ENCODE measurements around the gene IGFBP7.

IGFBP7 gene

DNA sequence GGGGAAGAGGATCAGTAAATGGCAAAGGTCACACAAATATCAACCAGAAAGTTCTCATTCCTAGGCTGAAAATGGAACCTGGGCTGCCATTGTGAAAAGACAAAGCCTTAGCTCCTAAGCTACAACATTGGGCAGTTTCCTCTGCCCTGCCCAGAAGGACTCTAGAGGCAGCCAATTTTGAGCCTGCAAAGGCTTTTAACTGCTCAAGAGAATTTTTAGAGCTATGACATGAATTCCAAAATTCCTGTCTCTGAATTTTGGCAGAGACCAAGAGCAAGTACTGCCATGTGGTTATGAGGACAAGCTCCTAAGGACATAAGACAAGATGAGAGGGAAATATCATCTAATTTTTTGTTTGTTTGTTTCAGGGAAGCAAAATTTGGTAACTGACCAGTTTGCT is 29.6 kb upstream of the IGFBP7 start:
- ChIA-PET CTCF (interaction anchor here (0.9 to 1.1 kb wide), 2 partner anchors 21 to 24 kb away, joined by 3 read pairs; no protein-coding TSS in a partner anchor), POLR2A (no interaction called here)
- H3K4me3 ChIP-seq (ENCODE audit: low read depth, low read length): no peak overlapping the region
- DNase-seq (ENCODE audit: low read depth, low spot score): no peak
- TF ChIP-seq, protein P1, sequence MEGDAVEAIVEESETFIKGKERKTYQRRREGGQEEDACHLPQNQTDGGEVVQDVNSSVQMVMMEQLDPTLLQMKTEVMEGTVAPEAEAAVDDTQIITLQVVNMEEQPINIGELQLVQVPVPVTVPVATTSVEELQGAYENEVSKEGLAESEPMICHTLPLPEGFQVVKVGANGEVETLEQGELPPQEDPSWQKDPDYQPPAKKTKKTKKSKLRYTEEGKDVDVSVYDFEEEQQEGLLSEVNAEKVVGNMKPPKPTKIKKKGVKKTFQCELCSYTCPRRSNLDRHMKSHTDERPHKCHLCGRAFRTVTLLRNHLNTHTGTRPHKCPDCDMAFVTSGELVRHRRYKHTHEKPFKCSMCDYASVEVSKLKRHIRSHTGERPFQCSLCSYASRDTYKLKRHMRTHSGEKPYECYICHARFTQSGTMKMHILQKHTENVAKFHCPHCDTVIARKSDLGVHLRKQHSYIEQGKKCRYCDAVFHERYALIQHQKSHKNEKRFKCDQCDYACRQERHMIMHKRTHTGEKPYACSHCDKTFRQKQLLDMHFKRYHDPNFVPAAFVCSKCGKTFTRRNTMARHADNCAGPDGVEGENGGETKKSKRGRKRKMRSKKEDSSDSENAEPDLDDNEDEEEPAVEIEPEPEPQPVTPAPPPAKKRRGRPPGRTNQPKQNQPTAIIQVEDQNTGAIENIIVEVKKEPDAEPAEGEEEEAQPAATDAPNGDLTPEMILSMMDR (IDR thresholded peaks at IDR 0.05; ENCODE audit: insufficient read depth, low read length, missing control alignments): no peak

GRCh38 chr4:57137261-57137660 is 27.1 kb upstream of the IGFBP7 start:
- ChIA-PET POLR2A (no interaction called here), CTCF (interaction anchor here (0.6 to 1.1 kb wide), 2 partner anchors 10 to 272 kb away, joined by 3 read pairs; no protein-coding TSS in a partner anchor)

DNA sequence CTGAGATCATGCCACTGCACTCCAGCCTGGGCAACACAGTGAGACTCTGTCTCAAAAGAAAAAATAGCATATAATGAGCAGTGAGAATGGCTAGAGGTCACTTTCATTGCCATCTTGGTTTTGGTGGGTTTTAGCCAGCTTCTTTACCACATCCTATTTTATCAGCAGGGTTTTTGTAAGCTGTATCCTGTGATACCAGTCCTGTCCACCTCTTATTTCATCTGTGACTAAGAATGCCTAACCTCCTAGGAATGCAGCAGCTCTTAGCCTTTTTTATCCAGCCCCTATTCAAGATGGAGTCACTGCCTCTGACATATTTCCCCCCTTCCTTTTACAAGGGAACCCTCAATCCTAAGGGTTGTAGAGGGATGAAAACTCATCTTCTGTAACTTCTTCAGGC is 26.1 kb upstream of the IGFBP7 start:
- TF ChIP-seq, protein P1 (IDR thresholded peaks at IDR 0.05; ENCODE audit: insufficient read depth, low read length, missing control alignments): no peak
- H3K4me3 ChIP-seq (ENCODE audit: low read depth, low read length): no peak overlapping the region
- no peak for DNase-seq (ENCODE audit: low read depth, low spot score)
- POLR2A ChIA-PET: interaction anchor here (0.7 to 1.2 kb wide), 3 partner anchors 12 to 55 kb away, joined by 3 to 4 read pairs (median 3); no protein-coding TSS in a partner anchor
- CTCF ChIA-PET: interaction anchor here (0.7 to 1.0 kb wide), 2 partner anchors 28 to 98 kb away, joined by 3 read pairs; no protein-coding TSS in a partner anchor

More at GRCh38 chr4:57137261-57137660, 27.1 kb upstream of the IGFBP7 start:
- TF ChIP-seq, protein P1 (IDR thresholded peaks at IDR 0.05; ENCODE audit: insufficient read depth, low read length, missing control alignments): no peak
- no peak for DNase-seq (ENCODE audit: low read depth, low spot score)
- H3K4me3 ChIP-seq (ENCODE audit: low read depth, low read length): no peak overlapping the region

- ChIA-PET CTCF (interaction anchor here (1.1 kb wide), 1 partner anchor 31 kb away, joined by 8 read pairs; no protein-coding TSS in a partner anchor), POLR2A (no interaction called here)
- no peak for DNase-seq (ENCODE audit: low read depth, low spot score)
- no peak overlapping the region for H3K4me3 ChIP-seq (ENCODE audit: low read depth, low read length)
- TF ChIP-seq, protein P1 (IDR thresholded peaks at IDR 0.05; ENCODE audit: insufficient read depth, low read length, missing control alignments): no peak
These were observed 22.6 kb upstream of the IGFBP7 start for GRCh38 chr4:57132743-57133137.

DNA sequence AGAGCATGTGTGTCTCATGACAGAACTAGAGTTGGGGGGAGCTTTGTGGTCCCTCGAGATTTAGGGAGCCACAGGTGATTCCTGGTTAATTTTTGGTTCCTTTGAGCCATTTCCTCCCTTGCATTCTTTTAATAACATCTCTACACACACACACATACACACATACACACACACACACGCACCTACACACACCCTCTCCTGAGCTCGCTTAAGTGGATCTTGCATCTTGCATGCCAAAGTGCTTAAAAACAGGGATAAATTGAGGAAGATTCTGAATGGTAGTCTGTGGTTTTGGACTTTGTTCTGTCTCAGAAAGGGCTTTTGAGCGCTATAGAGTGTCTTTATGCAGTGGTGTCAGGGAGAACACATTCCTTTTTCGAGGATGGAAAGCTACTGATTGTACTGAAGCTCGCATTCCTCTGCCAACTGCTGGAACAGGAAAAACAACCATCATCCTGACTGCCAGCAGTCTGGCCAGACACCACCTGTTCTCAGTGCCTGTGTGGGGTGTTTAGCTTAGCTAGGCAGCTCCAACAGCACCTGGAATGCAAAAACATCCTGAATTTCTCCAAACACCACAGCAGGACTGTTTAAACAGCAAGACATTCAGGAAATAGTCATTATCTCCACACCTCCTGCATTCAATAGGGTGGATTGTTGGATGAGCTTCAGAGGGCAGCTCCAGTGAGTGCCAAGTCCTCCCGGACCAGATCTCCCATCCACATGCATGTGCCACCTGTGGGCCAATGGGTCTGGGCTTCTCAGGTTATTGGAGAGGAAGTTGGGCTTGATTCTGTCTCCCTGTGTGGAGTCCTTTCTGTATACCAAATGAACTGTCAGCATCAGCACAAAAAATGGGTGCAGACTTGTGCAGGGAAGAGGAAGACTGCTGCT is 21.9 kb upstream of the IGFBP7 start:
- TF ChIP-seq, protein P1 (IDR thresholded peaks at IDR 0.05; ENCODE audit: insufficient read depth, low read length, missing control alignments): no peak
- POLR2A ChIA-PET: interaction anchor here (1.1 to 1.2 kb wide), 2 partner anchors 13 to 31 kb away, joined by 3 read pairs; no protein-coding TSS in a partner anchor
- CTCF ChIA-PET: interaction anchor here (0.7 to 1.3 kb wide), 3 partner anchors 13 to 95 kb away, joined by 3 to 8 read pairs (median 4); no protein-coding TSS in a partner anchor
- DNase-seq (ENCODE audit: low read depth, low spot score): no peak
- H3K4me3 ChIP-seq (ENCODE audit: low read depth, low read length): no peak overlapping the region

GRCh38 chr4:57129477-57129876 is 19.3 kb upstream of the IGFBP7 start:
- DNase-seq (ENCODE audit: low read depth, low spot score): no peak
- H3K4me3 ChIP-seq (ENCODE audit: low read depth, low read length): no peak overlapping the region
- TF ChIP-seq, protein P1 (IDR thresholded peaks at IDR 0.05; ENCODE audit: insufficient read depth, low read length, missing control alignments): no peak
- ChIA-PET CTCF (interaction anchor here (1.4 kb wide), 2 partner anchors 15 to 34 kb away, joined by 3 read pairs; no protein-coding TSS in a partner anchor), POLR2A (no interaction called here)

Data from AG04449 (cell line).